ENCODE measurements around the gene BCAR1. TPM values are rescaled to one million over a fixed set of nuclear protein-coding genes. Genes with fewer than 3 reads are reported as not detected.
A peak's percentile ranks its signal among the peaks of the same experiment; 100 is the strongest.

BCAR1 gene
- total RNA-seq, 1 experiment from 2014 or later = 95.6 TPM

- ATAC-seq (no peak), DNase-seq (ENCODE audit: low spot score) (no peak)
- no peak overlapping the region for H3K4me3 Mint-ChIP-seq
- peaks cover 3% of the 10 kb centered on the region for H3K4me1 Mint-ChIP-seq
- H3K27ac Mint-ChIP-seq = no peak overlapping the region
- peaks cover 27% of the 10 kb centered on the region for H3K36me3 Mint-ChIP-seq
- ChIA-PET POLR2A (no interaction called here), CTCF (no interaction called here)
- TF ChIP-seq RELA (CRISPR knock-in tag; IDR thresholded peaks at IDR 0.05; ENCODE audit: borderline replicate concordance) (no peak), ZNF121 (CRISPR knock-in tag; IDR thresholded peaks at IDR 0.05) (no peak), ZMAT4 (CRISPR knock-in tag; IDR thresholded peaks at IDR 0.05) (no peak), RORB (CRISPR knock-in tag; IDR thresholded peaks at IDR 0.05) (no peak), SMAD3 (CRISPR knock-in tag; IDR thresholded peaks at IDR 0.05; ENCODE audit: borderline replicate concordance) (no peak), MLX (CRISPR knock-in tag; IDR thresholded peaks at IDR 0.05) (no peak), MXD4 (CRISPR knock-in tag; IDR thresholded peaks at IDR 0.05; ENCODE audit: borderline replicate concordance) (no peak), MYBL2 (CRISPR knock-in tag; IDR thresholded peaks at IDR 0.05) (no peak), JUN (CRISPR knock-in tag; IDR thresholded peaks at IDR 0.05) (no peak)
- TF ChIP-seq, protein P1, sequence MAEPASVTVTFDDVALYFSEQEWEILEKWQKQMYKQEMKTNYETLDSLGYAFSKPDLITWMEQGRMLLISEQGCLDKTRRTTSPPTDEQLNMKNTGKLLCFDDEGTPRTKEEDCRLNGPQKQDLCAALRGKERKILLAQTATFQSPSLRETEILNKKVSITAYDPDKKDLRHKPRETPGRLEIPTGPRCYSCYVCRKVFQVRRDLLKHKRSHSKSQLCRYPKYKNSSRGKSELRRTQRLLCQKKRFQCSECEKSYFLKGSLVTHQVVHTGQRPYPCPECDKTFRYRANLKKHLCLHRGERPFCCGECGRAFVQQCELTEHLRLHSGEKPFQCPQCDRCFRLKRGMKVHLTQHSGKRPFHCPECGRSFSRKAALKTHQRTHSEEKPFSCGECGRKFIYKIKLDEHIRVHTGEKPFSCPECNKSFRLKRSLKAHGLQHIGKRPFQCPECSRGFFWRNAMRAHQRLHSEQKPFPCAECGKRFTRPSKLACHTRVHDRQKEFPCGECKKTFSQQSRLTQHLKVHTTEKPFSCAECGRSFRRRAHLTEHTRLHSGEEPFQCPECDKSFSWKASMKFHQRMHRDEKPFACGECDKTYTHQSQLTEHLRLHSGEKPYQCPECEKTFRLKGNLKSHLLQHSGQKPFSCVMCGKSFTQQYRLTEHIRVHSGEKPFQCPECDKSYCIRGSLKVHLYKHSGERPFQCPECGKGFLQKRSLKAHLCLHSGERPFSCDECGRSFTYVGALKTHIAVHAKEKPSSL (CRISPR knock-in tag; conservative IDR thresholded peaks at IDR 0.05) = no peak
- TF ChIP-seq, protein P2, sequence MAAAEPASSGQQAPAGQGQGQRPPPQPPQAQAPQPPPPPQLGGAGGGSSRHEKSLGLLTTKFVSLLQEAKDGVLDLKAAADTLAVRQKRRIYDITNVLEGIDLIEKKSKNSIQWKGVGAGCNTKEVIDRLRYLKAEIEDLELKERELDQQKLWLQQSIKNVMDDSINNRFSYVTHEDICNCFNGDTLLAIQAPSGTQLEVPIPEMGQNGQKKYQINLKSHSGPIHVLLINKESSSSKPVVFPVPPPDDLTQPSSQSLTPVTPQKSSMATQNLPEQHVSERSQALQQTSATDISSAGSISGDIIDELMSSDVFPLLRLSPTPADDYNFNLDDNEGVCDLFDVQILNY (CRISPR knock-in tag; IDR thresholded peaks at IDR 0.05) = no peak
- TF ChIP-seq, protein P3, sequence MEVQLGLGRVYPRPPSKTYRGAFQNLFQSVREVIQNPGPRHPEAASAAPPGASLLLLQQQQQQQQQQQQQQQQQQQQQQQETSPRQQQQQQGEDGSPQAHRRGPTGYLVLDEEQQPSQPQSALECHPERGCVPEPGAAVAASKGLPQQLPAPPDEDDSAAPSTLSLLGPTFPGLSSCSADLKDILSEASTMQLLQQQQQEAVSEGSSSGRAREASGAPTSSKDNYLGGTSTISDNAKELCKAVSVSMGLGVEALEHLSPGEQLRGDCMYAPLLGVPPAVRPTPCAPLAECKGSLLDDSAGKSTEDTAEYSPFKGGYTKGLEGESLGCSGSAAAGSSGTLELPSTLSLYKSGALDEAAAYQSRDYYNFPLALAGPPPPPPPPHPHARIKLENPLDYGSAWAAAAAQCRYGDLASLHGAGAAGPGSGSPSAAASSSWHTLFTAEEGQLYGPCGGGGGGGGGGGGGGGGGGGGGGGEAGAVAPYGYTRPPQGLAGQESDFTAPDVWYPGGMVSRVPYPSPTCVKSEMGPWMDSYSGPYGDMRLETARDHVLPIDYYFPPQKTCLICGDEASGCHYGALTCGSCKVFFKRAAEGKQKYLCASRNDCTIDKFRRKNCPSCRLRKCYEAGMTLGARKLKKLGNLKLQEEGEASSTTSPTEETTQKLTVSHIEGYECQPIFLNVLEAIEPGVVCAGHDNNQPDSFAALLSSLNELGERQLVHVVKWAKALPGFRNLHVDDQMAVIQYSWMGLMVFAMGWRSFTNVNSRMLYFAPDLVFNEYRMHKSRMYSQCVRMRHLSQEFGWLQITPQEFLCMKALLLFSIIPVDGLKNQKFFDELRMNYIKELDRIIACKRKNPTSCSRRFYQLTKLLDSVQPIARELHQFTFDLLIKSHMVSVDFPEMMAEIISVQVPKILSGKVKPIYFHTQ (CRISPR knock-in tag; IDR thresholded peaks at IDR 0.05) = no peak
- H3K27me3 Mint-ChIP-seq (ENCODE audit: low read depth) = no peaks in the 10 kb centered on the region
- H3K9me3 Mint-ChIP-seq = no peaks in the 10 kb centered on the region
These were observed 20.8 kb downstream of the BCAR1 start for GRCh38 chr16:75230471-75231110.

- POLR2A ChIA-PET = no interaction called here
- no peak for DNase-seq (ENCODE audit: low spot score)
- TF ChIP-seq, protein P4, sequence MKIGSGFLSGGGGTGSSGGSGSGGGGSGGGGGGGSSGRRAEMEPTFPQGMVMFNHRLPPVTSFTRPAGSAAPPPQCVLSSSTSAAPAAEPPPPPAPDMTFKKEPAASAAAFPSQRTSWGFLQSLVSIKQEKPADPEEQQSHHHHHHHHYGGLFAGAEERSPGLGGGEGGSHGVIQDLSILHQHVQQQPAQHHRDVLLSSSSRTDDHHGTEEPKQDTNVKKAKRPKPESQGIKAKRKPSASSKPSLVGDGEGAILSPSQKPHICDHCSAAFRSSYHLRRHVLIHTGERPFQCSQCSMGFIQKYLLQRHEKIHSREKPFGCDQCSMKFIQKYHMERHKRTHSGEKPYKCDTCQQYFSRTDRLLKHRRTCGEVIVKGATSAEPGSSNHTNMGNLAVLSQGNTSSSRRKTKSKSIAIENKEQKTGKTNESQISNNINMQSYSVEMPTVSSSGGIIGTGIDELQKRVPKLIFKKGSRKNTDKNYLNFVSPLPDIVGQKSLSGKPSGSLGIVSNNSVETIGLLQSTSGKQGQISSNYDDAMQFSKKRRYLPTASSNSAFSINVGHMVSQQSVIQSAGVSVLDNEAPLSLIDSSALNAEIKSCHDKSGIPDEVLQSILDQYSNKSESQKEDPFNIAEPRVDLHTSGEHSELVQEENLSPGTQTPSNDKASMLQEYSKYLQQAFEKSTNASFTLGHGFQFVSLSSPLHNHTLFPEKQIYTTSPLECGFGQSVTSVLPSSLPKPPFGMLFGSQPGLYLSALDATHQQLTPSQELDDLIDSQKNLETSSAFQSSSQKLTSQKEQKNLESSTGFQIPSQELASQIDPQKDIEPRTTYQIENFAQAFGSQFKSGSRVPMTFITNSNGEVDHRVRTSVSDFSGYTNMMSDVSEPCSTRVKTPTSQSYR (CRISPR knock-in tag; IDR thresholded peaks at IDR 0.05) = 0 out of 2 replicates have a peak, but pooled peaks have one; percentile 17
- TF ChIP-seq SP1 (CRISPR knock-in tag; conservative IDR thresholded peaks at IDR 0.05) = no peak
- Mint-ChIP-seq H3K9me3 (no peaks in the 10 kb centered on the region), H3K36me3 (peaks cover 27% of the 10 kb centered on the region), H3K4me3 (no peak overlapping the region), H3K4me1 (peaks cover 3% of the 10 kb centered on the region), H3K27me3 (ENCODE audit: low read depth) (no peaks in the 10 kb centered on the region), H3K27ac (no peak overlapping the region)
- no peak for ATAC-seq
- CTCF ChIA-PET = no interaction called here
These were observed 22.0 kb downstream of the BCAR1 start for GRCh38 chr16:75229172-75230031.

Data from WTC11 (cell line).